Glomerular visceral epithelial cell (primary cell): ENCODE results near the gene ATP5F1E.

ENCODE experiments used
- DNase-seq: peaks from one replicate; pipeline ENCODE4 v3.0.0-alpha.2; 2016; ENCODE audit errors: extremely low spot score

Gene ATP5F1E

DNA sequence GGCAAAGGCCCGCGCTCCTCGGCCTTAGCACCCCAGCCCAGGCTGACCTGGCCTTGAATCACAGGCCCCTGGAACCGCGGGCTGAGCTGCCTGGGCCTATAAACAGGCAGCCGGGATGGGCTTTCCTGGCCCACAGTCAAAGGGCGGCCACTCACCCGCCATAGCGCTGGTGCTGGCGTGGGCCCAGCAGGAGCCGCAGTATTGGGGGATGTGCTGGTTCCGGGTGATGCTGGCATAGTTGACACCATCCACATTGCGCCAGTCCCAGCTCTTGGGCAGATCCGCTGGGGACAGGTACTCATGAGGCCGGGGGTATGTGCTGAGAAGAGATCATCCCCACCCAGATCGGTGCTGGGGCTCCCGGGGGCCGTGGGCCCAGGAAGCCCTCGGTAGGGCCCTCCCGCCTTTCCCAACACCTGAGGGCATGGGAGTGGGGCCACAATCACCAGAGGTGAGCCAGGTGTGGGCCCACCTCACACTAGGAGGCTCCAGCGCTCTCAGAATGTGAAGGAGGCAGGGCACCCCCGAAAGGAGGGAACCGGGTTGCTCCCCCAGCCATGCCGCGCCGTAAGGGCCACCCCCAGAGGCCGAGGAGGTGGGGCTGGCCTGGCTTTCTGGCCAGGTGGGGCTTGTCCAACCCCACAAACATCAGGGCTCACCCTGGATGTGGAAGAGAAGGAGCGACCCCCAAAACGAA lies 25.8 kb downstream of the ATP5F1E start:
- peak; percentile 67 for DNase-seq

DNA sequence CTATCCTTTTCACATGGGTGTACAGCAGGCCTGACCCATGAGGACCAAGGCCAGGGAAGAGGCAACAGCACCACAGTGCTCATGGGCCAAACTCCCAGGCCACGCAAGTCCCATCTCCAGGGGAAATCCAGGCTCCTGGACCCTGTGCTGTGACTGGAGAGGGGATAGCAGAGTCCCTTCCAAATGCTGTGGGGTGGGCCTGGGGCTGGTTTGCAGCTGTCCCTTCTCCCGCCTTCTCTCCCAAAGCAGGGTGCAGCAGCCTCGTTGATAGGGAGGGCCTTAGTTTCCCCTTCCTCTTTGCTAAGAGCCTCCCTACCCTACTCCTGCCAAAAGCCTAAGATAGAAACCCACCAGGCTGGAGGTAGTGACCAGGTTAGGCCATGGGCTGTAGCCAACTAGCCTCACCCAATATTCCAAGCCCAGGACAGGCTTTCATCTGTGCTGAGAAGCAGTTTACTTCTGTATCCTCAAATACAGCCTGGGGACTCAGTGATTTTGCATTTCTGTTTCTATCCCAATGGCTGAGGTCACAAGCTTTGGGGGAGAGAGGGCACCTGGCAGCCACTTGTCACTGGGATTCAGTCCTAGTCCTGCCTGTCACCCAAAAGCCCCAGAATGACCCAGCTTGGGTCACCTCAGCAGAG lies 26.5 kb downstream of the ATP5F1E start:
- DNase-seq = no peak

DNA sequence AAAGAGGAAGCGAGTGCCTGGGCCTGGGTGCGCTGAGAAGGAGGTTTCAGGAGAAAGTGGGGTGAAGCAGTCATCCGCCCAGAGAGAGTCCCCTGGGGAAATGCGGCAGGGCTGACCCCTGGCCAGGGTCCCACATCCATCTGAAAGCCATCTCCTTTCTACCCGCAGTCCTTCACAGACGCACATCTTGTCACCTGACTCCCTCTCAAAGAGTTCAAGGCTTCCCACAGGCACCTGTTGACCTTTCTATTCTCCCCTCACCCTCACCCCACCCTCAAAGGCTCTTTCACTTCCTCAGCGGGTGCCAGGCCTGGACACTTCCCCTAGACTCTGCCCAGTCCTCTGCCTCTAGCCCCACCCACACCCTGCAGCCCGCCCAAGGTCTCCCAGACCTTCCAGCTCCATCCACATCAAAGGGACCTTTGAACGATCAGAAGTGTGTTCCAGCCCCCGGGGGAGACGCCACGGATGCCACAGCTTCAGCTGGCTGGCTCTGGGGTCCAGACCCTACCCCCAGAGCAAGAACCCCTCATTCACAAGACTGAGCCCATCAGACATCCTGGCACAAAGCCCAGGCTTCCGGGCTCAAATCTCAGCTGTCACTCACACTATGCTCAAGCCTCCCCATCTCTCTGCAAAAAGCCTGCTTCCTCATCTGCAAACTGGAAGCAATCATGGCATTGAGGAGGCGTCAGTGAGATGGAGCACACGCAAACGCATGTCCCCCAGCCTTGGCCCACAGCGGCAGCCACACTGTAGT lies 27.2 kb downstream of the ATP5F1E start:
- DNase-seq = peak; percentile 51

DNA sequence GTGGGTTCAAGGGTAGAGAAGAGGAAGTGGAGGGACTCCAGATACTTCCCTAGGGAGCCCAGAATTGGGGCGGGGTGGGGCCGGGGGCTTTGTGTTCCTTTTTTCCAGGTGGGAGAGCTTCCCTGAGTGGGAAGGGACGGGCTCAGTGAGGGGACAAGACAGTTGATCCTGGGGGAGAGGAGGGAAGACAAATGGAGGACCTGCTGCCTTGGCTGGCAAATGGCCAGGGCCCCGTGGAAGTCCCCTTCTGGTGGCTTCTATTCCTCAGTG lies 27.7 kb downstream of the ATP5F1E start:
- DNase-seq = no peak

DNA sequence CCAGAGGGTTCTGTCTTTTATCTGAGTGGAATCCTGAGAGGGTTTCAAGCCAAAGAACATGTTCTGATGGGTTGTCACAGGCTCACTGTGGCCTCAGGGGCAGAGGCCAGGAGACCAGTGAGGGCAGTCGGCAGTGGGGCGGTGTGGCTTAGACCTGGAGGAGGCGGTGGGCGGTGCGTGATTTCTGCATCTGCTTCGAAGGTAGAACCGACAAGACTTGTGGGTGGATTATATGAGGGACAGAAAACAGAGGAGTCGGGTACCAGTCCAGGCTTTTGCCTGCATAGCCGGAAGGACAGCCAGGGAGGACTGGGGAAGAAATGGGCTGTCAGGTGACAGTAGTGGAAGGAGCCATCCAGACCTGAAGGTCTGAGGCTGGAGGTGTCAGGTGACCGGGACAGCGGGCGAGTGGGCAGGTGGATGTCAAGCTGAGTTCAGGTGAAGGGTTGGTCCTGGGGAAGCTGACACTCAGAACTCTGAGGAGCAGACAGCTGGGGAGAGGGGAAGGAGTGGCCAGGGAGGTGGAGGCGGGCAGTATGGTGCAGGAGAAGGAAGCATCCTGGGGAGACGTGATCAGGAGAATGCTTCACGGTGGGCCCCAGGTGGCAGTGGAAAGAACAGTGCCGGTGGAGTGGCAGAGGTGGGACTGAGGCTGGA lies 28.2 kb downstream of the ATP5F1E start:
- DNase-seq = no peak

DNA sequence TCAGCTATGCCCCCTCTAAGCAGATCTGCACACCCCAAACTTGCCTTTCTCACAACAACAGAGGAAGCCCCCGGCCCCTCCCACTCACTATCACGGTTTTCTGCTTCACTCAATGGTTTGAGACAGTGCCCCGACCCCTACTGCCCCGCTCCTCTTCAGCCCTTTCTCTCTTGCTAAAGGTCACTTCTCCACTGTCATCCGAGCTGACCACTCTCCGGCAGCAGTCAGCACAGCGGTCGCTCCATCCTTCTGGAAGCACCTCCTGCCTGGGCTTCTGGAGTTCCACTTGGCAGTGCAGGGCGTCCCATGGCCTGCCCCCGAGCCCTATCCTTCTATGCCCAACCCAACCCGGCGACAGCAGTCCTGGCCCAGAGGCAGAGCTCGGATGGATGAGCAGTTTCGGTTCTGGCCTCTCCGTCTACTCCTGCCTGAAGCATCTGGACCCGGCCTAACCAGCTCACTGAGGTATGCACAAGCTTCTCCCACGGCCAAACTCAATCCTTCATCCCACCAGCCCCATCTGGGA lies 29.2 kb downstream of the ATP5F1E start:
- no peak for DNase-seq

DNA sequence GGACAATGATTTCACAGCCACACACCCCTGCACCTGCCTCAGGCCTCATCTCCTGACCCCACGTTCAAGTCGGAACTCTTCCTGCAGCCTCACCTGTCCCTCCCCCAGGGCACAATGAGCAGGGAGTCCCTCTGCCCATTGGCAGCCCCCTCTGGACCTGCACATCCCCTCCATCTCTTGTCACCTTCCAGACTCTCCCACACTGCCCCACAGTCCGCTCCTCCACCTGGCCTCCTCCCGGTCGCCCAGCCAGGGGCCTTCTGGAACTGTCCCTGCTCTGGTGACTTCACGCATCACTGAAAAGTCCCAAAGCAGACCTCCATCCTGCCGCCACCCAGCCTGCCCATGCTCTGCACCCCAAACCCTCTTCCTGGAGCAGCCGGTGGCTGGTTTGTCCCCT lies 29.7 kb downstream of the ATP5F1E start:
- DNase-seq = no peak

DNA sequence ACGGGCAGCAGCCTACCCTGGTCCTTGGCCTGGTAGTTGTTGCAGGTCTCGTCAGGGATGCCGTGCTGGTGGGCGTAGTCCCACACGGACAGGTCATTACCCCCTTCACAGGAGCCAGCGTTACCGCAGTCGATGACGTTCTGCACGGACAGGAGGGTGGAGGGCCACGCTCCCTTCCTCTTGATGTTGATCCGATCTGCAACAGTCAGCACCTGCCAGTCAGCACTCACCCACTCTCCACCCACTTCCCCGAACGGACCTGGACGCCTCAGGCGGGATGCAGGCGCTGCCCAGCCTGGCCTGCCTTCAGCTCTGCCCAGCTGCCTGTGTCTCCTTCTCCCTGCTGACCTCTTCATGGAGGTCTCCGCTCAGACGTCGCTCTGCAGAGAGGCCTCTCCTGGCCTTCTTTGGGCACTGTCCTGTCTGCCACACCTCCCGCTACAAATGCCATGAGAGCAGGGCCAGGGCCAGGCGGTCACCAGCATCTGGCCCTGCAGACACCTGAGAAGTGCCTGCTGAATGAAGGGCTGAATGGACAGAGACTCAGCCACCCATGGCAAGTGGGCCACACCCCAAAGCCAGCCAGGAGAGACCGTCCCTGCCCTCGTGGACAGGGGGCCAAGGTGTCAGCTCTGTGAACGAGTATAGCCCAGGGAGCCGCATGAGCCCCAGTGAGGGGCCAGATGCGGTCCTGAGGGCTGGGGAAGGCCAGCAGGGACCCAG lies 30.5 kb downstream of the ATP5F1E start:
- DNase-seq = no peak

DNA sequence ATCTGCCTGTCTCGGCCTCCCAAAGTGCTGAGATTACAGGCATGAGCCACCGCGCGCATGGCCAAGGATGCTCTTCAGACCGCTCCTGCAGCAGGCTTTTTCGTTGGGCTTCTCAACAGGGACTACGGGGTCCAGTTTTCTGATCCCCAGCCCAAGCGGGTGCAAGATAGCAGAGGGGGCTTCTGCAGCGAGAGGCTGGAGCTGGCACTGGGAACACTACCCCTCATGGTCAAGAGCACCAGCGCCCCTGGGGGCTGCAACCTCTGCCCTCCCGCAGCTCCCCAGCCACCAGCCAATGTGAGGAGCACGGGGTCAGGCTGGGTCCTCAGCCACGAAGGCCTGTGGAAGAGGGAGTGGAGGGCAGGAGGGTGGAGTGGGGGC lies 31.1 kb downstream of the ATP5F1E start:
- no peak for DNase-seq

DNA sequence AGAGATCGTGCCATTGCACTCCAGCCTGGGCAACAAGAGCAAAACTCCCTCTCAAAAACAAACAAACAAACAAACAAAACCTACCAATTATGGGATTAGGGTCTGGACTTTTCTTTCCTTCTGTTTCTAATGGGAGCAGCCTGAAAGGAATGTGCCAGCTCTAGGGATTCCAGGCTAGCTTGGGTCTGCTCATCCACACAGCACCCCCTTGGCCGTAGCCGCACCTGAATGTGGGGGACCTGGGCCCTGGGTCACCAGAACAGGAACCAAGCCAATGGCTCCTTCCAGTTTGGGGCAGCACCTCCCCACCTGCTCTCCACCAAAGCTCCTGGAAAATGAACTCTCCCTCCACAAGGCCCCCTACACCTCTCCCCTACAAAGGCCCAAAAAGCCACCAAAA lies 31.8 kb downstream of the ATP5F1E start:
- no peak for DNase-seq

DNA sequence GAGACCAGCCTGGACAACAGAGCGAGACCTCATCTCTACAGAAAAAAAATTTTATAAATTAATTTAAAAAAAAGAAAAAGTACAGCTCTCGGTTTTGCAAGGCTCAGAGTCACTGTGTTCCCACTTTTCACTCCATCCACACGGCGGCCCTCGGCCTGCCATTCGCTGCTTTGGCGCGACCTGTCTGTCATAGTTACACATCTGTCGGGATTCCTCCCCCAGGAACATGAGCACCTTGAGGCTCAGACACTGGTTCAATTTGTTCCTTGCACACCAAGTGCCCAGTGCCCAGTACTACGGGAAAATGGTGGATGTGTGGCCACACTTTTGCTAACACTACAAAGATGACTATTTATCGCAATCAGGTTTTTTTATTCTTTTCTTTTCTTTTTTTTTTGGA lies 33.5 kb downstream of the ATP5F1E start:
- DNase-seq = no peak

DNA sequence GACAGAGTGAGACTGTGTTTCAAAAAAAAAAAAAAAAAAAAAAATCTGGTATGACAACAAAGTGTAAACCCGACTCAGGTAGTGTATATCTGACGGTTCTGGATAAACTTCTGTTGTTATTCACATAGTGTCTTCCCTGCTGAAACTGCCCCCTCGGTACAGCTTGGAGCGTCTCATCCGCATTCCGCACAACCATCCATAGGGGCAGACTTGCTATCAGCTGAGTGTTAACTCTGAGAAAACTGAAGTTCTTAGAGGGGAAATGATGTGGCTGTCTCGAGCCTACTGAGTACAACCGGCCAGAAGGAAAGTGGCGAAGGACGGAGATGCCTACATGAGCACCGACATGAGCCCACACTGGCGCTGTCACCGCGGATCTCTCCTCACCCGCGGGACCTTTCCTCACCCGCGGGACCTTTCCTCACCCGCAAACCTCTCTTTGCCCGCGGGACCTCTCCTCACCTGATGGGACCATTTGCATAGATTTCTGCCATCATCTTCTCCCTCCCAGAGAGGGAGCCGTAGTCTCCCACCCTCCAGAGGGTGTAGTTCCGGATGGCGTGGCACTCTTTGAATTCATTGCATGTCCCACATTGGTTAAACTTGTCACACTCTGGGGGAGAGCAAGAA lies 34.9 kb downstream of the ATP5F1E start:
- DNase-seq = no peak

DNA sequence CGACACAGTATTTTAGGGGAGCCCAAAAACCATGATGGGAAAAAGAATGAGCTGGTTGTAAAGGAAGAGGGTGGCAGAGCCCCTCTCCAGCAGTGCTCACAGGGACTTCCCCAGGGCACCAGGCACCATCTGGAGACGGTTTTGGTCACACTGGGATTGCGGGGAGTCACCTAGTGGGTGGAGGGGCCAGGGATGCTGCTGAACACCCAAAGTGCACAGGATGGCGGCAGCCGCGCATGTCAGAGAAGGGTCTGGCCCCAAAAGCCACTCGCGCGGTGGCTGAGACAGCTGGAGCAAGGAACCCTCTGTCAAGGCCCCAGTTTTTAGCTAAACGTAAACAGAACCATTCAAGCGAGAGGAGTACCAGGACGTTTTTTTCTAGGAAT lies 35.9 kb downstream of the ATP5F1E start:
- no peak for DNase-seq

DNA sequence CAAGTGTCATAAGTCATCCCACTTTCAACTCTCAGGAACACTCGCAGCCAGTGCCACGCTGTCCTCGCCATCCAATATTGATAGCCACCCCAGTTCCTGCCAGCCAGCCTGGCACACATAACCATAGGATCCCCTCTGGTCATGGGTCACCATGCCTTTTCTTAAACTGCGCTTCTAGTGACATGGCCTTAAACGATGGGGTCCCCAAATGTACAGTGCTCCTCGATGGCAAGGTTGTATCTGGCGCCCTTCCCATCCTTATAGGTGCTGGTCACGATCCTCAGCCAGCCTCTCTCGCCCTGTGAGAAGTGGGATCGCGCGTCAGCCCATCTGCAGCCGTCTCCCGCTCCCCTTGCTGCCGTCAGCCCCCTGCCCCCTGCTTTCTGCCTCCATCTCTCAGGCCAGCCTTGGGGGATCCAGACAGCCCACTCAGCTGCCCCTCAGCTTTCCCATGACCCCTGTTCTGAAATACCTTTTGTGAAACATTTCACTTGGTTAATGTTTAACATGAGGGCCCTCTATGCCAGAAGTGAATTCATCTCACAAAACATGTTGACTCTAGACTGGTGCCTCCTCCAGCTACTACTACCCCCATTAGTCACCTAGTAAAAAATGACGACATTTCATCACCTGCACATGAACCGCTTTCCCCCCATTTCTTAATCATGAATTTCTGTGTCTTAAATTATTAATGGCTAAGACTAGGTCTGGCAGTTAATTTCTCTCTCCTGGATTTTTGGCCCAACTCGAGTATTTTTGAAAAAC lies 36.5 kb downstream of the ATP5F1E start:
- DNase-seq = peak; percentile 73

DNA sequence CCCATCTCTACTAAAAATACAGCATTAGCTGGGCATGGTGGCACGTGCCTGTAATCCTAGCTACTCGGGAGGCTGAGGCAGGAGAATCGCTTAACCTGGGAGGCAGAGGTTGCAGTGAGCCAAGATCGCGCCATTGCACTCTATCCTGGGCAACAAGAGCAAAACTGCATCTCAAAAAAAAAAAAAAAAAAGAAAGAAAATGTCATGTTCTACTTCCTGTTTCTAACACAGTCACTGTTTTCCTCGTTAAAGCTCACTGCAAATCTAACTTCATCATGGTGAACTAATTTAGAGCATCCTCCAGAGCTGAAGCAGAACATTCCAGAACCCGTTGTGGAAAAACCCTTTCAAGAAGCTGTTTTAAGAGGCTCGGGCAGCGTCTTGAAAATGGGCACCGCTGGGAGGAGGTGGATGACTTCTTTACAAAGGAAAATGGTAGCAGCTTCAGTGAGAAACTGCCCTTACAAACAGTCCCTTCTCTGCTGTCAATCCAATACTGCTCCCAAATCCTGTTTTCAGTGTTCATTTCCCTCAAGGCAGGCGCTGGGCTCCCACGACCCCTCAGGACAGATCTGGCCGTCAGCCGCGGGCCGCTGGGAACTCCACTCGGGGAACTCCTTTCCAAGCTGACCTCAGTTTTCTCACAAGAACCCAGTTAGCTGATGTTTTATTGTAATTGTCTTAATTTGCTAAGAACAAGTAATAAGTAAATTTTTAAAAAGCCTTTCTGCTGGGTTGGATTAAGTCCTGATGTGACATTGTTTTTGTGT lies 37.6 kb downstream of the ATP5F1E start:
- DNase-seq = no peak

DNA sequence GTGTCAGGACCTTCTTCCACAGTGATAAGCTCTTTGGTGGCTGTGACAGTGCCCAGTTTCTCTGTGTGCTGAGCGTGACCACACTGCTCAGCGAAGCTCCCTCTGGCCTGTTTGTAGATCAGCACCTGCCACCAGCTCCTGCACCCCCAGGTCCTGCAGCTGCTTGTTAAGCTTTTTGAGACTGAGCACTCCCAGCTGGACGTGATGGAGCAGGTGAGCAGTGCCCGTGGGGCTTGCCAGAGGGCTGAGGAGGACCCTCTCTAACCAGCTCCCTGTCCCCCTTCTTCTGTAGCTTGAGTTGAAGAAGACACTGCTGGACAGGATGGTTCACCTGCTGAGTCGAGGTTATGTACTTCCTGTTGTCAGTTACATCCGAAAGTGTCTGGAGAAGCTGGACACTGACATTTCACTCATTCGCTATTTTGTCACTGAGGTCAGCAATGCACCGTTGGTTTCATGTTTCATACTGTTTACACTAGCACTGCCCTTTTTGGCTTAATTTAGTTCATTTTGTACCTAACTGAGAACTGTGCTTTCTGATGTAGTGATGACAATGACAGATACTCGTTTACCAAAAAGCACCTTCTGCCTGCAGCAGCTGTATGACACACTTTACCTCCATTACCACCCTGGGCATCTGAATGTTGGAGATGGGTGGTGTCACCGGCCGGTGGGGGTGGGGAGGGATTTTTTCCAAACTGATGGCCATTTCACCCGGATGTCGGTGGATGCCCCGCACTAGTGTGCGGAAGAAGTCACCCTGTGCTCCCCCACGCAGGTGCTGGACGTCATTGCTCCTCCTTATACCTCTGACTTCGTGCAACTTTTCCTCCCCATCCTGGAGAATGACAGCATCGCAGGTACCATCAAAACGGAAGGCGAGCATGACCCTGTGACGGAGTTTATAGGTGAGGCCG lies 38.5 kb downstream of the ATP5F1E start:
- no peak for DNase-seq

DNA sequence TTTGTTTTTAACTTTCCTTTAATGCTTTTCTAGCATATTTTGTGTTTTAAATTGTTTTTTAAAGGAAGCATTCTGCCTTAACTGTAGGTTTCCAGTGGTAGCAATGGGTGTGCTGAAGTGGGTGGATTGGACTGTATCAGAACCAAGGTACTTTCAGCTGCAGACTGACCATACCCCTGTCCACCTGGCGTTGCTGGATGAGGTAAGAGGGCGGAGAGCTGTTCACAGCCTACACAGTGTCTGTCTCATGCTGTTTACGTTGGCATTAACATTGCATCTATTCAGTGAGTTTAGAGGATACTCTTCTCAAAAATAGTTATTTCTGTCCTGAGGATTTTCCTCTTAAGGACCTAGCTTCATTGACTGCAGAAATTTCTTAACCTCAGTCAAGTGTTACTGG lies 39.2 kb downstream of the ATP5F1E start:
- no peak for DNase-seq

DNA sequence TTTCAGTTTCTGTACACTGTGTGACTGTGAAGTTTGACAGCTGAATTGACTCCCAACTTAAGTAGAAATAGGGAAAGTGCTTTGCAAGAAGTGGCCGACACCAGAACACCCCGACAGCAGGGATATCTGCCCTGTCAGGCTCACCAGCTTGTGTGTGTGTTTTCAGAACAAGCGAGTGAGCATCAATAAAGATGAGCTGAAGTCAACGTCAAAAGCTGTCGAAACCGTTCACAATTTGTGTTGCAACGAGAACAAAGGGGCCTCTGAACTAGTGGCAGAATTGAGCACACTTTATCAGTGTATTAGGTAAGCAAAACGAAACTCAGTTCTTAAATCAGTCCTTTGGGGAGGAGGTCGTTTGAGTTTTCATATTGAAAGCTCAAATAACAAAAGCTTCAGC lies 40.4 kb downstream of the ATP5F1E start:
- no peak for DNase-seq
